Cardiac muscle cell (in vitro differentiated cells and primary cell): ENCODE data around the gene DUSP22. TPM values are rescaled to one million over a fixed set of nuclear protein-coding genes. Genes with fewer than 3 reads are reported as not detected.

Source experiments
- DNase-seq, 2 donors: peaks; one replicate each; pipeline versions ENCODE4 v3.0.0 to v3.0.0-alpha.2; 2010 to 2017; ENCODE audit warnings: low read depth in 1 of 2, low spot score in 1 of 2
- H3K27ac ChIP-seq: fragments of 200-600 bp; sonication (generic); 2 replicates; pipeline ENCODE4 v1.5.1; 2016
- H3K27me3 ChIP-seq: fragments of 200-600 bp; sonication (generic); 2 replicates; pipeline ENCODE4 v1.6.0; 2016; ENCODE audit warnings: control low read depth
- H3K36me3 ChIP-seq: fragments of 200-600 bp; sonication (generic); 2 replicates; pipeline ENCODE4 v1.5.1; 2016; ENCODE audit warnings: control low read depth
- H3K4me1 ChIP-seq: fragments of 200-600 bp; sonication (generic); 2 replicates; pipeline ENCODE4 v1.8.1; 2017; ENCODE audit warnings: low read depth, mild to moderate bottlenecking, mixed run types
- H3K4me3 ChIP-seq: fragments of 200-600 bp; sonication (generic); 2 replicates; pipeline ENCODE4 v1.5.1; 2016; ENCODE audit warnings: mild to moderate bottlenecking
- H3K9me3 ChIP-seq: fragments of 200-600 bp; sonication (generic); 2 replicates; pipeline ENCODE4 v1.5.1; 2017; ENCODE audit warnings: low read depth, mild to moderate bottlenecking, control low read depth
- polyA plus RNA-seq: library from polyadenylated mRNA; unstranded; fragments of >200 nt; fragmentation: Nextera tagmentation; extraction: Ambion mirVana; gene quantifications from 2 replicates; pipeline ENCODE4 v1.2.1, GENCODE V29; 2016
- total RNA-seq: library from RNA; depleted of rRNA; stranded (reverse); fragments of >200 nt; gene quantifications from 2 replicates; pipeline ENCODE4 v1.2.3, GENCODE V29; 2016
- TF ChIP-seq, protein P1 (sequence below): IDR thresholded peaks from 2 replicates; pipeline ENCODE4 v1.5.1; 2012; ENCODE audit warnings: low read depth, mild to moderate bottlenecking, low read length

The DUSP22 gene
- total and polyA plus RNA-seq, 2 experiments from 2014 or later = 50.7 to 89.3 TPM

DNA sequence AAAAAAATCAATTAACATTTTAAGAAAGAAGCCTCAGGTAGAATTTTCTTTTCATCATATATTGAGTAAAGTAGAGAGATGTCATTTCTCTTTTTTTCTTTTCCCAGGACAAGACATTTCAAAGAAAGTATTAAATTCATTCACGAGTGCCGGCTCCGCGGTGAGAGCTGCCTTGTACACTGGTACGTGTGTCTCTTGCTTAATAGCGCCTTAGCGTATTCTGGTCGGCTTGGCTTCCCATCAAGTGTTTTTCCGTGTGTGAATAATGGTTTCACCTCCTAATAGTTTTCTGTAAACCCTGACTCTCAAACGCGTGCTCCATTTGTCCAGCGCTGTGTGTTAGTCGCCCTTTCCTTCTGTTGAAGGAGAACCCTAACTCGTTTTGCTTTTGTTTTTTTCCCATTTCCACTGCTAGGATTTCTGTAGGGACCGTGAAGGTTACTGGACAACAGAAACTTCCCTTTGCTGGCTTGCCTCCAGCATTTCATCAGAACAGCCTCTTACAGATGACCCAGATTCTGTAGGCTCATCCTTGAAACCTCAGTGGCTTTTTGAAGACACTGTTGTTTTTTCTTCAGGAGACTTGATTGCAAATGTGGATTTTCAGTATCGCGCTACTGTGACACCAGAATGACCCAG is 53.6 kb downstream of the DUSP22 start:
- Histone ChIP-seq H3K27ac (no peak overlapping the region), H3K27me3 (no peaks in the 10 kb centered on the region), H3K36me3 (no peaks in the 10 kb centered on the region), H3K4me1 (no peaks in the 10 kb centered on the region), H3K4me3 (no peak overlapping the region), H3K9me3 (no peaks in the 10 kb centered on the region)
- TF ChIP-seq, protein P1, sequence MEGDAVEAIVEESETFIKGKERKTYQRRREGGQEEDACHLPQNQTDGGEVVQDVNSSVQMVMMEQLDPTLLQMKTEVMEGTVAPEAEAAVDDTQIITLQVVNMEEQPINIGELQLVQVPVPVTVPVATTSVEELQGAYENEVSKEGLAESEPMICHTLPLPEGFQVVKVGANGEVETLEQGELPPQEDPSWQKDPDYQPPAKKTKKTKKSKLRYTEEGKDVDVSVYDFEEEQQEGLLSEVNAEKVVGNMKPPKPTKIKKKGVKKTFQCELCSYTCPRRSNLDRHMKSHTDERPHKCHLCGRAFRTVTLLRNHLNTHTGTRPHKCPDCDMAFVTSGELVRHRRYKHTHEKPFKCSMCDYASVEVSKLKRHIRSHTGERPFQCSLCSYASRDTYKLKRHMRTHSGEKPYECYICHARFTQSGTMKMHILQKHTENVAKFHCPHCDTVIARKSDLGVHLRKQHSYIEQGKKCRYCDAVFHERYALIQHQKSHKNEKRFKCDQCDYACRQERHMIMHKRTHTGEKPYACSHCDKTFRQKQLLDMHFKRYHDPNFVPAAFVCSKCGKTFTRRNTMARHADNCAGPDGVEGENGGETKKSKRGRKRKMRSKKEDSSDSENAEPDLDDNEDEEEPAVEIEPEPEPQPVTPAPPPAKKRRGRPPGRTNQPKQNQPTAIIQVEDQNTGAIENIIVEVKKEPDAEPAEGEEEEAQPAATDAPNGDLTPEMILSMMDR = no peak
- DNase-seq = peak in 1 of 2 donors; percentile 30

DNA sequence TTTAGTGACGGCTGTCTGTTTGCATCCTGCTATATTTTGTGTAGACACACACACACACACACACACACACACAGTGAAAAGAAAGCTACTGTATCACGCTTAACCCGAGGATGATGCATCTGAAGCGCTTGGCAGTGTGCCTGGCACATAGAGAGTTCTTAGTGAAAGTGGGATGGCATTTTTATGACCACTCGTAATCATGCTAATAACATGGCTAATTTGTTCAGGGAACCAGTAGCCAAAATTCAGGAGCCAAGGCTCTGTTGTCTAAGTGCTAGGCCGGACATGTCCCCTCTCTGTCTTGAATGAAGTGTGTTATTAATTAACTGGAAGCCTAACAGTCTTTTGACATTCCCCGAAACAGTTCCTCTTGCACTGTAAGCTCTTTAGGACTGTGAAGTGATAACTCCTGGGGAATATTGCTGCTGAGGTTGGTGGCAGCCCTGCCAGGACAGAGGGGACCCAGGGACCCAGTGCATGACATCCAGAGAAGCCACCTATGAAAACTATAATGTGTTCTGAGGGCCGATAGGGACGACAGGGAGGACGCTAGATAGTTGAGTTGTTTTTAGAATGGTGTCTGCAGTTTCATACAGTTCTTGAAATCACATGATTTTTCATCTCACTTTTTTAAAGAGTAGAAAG is 54.2 kb downstream of the DUSP22 start:
- H3K4me1 ChIP-seq = no peaks in the 10 kb centered on the region
- TF ChIP-seq, protein P1 = no peak
- H3K27ac ChIP-seq = no peak overlapping the region
- no peak overlapping the region for H3K4me3 ChIP-seq
- DNase-seq = peak in 1 of 2 donors; percentile 20
- no peaks in the 10 kb centered on the region for H3K36me3 ChIP-seq
- no peaks in the 10 kb centered on the region for H3K9me3 ChIP-seq
- H3K27me3 ChIP-seq = no peaks in the 10 kb centered on the region

DNA sequence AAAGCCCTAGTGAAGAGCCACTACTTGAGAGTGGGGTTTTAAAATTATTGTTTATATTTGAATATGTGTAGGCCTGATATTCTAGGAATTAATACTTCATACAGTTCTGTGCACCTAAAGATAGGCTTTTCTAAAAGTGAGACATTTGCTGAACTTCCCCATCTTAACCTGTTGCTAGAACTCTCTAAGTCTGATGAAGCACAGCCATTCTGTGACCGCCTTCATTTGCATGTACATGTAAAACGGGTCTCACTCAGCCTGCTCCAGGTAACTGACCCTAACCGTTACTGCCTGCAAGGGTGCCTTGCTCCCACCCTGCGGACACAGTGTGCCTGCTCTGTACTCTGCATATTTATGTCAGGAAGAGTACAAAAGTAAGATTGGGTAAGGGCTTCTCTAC is 54.9 kb downstream of the DUSP22 start:
- H3K4me3 ChIP-seq = no peak overlapping the region
- no peak for DNase-seq
- H3K9me3 ChIP-seq = no peaks in the 10 kb centered on the region
- H3K36me3 ChIP-seq = no peaks in the 10 kb centered on the region
- TF ChIP-seq, protein P1 = no peak
- no peak overlapping the region for H3K27ac ChIP-seq
- no peaks in the 10 kb centered on the region for H3K27me3 ChIP-seq
- H3K4me1 ChIP-seq = no peaks in the 10 kb centered on the region

DNA sequence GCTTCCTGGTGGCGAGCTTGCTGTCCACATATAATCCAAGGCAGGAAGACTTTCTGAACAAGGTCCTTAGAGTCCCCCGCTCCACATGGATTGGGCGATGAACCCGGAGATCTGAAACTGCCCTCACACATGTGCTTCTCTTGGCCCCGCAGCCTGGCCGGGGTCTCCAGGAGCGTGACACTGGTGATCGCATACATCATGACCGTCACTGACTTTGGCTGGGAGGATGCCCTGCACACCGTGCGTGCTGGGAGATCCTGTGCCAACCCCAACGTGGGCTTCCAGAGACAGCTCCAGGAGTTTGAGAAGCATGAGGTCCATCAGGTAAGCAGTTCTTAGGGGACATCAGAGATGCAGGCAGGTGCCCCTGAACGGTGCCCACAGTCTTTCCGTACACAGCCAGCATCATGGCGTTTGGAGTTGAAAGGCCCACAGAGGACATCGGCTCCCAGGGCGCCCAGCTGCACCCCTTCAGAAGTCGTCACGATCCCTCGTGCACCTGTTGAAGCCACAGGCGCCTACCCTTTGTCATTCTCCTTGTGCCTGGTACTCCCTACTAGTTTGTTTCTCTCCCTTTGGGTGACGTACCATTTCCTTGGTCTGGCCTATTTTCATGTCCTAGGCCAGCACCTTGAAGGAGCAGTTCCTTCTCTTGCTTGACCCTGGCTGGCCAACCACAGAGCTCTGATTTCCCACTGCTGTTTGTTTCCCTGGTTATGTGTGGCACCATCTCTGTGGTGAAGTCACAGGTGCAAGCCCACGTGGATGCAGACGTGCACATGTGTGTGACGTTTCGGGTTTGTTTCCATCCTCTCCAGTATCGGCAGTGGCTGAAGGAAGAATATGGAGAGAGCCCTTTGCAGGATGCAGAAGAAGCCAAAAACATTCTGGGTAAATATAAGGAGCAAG is 55.9 kb downstream of the DUSP22 start:
- Histone ChIP-seq H3K27ac (no peak overlapping the region), H3K9me3 (no peaks in the 10 kb centered on the region), H3K4me3 (no peak overlapping the region), H3K27me3 (no peaks in the 10 kb centered on the region), H3K36me3 (no peaks in the 10 kb centered on the region), H3K4me1 (no peaks in the 10 kb centered on the region)
- DNase-seq = no peak
- TF ChIP-seq, protein P1 = no peak

DNA sequence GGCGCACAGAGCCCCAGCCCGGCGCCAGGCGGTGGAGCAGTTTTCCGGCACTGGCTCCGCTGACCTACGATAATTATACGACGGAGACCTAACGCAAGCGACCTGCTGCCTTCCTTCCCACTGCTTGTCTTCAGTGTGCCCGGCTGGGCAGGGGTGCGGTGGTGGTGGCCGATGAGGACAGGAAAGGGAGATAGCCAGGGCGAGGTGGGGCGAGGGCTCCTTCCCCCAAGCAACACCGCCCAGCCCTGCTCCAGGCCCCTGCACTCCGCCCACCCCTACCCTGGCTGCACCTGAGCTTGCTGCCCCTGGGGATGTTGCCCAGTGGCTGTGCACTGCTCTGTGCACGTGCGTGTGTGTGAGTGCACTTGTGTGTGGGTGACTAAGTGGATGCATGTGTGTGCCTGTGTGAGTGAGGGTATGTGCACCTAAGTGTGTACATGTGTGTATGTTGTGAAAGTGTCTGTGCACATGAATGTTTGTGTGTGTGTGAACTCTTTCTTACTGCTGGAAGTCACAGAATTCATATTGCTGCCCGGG is 56.6 kb downstream of the DUSP22 start:
- peaks cover 2% of the 10 kb centered on the region for H3K9me3 ChIP-seq
- H3K27me3 ChIP-seq = no peaks in the 10 kb centered on the region
- no peak overlapping the region for H3K4me3 ChIP-seq
- H3K4me1 ChIP-seq = no peaks in the 10 kb centered on the region
- H3K36me3 ChIP-seq = no peaks in the 10 kb centered on the region
- no peak overlapping the region for H3K27ac ChIP-seq
- DNase-seq = no peak
- TF ChIP-seq, protein P1 = no peak
